NCI-H774 (cell line): ENCODE data around the gene DNAJB13.

ENCODE experiments used
- DNase-seq: peaks from one replicate; lab custom pipeline; 2025; lab: John Stamatoyannopoulos, UW

Gene DNAJB13

DNA sequence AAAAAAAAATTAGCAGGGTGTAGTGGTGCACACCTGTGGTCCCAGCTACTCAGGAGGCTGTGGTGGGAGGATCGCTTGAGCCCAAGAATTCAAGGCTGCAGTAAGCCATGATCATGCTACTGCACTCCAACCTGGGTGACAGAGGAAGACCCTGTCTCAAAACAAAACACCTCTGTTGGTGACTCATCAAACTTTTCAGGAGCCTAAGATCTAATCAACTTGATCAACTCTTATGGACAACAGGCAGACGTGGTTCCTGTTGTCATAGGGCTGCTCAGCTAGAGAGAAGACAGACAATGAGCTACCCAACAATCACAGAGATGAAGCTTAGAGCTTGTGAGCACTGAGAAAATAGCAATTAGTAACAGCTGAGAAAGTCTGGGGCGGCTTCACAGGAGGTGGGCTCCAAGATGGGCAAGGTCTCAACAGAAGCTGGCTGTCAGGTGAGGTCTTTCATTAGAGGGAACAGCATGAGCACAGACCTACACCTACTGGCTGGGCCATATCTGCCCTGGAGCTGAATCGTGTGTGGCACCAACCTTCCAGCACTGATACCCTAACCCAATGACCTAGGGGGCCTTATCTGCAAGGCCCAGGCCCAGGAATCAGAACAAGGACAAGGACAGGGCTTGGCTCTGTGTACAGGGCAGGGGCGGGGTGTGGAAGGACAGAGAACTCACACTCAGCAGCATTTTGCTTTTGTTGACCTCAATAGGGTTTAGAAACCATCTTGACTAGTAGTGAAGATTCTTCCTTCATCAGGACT is 65.3 kb downstream of the DNAJB13 start:
- DNase-seq: no peak

DNA sequence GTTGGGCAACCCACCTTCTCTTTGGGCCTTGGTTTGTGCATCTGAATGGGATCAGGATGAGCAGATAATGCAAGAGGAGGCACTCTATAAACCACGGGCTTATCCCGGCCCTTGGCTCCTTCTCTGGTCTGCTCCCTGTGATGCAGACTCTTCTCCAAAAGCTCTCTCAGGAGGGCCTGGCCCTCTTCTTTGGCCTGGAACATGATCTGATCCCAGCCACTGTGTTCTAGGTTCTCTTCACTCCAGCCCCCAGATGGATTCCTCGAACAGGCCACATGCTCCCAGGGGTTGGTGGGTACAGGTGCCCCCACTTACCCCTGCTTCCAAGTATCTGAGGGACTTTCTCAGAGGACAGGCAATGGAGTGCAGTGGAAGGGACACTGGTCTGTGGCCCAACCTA is 66.8 kb downstream of the DNAJB13 start:
- no peak for DNase-seq

DNA sequence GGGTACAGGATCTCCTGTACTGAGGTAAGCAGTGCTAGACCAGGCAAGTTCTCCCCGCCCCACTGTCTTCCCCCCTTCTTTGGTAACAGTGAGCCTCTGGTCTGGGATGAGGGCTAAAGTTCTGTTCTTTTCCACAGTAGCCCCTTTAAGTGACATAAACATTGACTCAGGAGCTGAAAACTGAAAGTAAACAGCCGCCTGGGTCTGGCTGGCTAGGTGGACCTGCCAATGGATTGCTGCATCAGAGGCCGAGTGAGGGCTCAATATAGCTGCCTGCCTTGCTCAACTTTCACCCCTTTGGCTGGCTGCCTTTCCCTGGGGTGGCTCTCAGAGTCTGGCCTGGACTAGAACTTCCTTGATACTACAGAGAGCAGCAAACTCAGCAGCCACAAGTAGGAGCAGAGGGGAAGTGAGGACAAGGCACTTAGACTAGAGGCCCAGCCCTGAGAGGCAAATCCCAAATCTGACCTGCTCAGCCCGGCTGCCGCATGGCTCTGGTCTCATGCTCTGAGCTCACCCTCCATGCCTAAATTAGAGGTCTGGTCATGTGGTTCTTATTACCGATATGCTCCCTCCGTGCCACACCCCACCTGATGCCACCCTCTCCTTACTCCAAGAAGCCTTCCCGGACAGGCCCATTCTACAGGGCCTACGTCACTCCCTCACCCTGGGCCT is 67.6 kb downstream of the DNAJB13 start:
- no peak for DNase-seq

DNA sequence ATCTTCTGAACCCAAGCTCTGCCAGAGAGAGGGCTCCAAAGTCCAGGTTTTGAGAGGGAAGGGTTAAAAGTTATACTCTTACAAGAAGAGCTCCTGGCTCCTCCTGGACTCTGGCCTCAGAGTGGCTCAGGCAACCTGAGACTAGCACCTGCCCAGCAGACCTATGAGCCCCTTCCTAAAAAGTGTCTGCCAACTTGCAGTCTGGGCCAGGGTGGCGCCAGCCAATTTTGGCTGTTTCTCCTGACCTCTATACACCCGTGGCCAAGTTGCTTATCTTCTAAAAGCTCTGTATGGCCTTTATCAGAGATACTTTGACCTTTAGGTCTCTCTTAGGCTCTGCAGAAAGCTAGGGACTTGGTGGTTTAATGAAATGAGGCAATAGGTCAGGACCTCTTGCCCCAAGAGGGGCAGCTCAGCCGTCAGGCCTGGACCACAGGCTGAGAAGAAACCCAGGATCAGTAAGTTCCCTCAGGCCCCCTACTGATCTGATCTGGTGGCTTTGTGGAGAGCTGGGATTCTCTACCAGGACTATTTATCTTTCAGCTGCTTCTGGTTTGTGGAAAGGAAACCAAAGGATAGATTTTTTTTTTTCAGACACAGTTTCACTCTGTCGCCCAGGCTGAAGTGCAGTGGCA is 68.4 kb downstream of the DNAJB13 start:
- DNase-seq: no peak

DNA sequence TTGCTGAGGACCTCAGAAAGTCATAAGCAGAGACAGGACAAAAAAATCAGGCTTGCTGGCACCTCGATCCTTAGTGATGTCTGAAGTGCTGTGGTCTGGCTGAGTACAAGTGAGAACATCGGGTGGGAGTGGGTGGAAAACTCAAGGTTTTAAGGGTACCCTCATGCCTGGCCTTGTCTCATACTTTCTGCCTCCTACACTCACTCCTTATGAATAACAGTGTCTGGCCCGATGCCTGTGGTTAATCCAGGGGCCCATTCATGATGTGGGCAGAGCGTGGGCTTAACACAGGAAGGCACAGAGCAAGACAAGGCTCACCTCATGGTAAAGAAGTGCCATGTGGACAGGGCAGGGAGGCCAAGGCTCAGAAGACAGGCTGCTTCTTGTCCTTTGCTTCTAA is 69.0 kb downstream of the DNAJB13 start:
- no peak for DNase-seq
